HL-60 (cell line): Measurements from ENCODE around the gene FAM124A.

Experiments used
- CTCF ChIP-seq: IDR thresholded peaks from one replicate; pipeline ENCODE4 v1.5.1; 2011; ENCODE audit warnings: low read length, control low read depth, inconsistent platforms; ENCODE audit not compliant: insufficient read depth
- REST ChIP-seq: IDR thresholded peaks from 2 replicates; pipeline ENCODE4 v1.6.1; 2012; ENCODE audit warnings: low read depth; ENCODE audit not compliant: insufficient replicate concordance

- no peak for TF ChIP-seq CTCF
- TF ChIP-seq REST, result no peak
These were observed 20.3 kb upstream of the FAM124A start for GRCh38 chr13:51201886-51202285.
